ENCODE data around the gene INPP5B.

Gene INPP5B

DNA sequence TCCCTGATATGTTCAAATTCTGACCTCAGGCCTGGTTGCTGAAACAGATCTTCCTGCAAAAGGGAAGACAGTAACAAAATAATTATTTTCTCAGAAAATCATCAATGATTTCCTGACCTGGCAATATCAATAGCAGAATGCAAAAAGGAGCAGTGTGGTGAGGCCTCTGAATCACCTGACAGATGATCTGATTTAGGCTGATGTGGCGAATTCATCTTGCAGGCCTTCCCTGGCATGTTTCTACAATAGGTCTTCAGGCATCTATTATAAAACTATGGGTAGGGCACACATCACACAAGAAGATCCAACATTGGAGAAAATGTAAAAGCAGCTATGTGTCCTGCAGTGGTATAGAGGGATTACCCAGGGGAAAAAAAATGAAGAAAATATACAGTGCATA is 80.4 kb downstream of the INPP5B start:
- no peak for FAIRE-seq
- TF ChIP-seq, protein P1, sequence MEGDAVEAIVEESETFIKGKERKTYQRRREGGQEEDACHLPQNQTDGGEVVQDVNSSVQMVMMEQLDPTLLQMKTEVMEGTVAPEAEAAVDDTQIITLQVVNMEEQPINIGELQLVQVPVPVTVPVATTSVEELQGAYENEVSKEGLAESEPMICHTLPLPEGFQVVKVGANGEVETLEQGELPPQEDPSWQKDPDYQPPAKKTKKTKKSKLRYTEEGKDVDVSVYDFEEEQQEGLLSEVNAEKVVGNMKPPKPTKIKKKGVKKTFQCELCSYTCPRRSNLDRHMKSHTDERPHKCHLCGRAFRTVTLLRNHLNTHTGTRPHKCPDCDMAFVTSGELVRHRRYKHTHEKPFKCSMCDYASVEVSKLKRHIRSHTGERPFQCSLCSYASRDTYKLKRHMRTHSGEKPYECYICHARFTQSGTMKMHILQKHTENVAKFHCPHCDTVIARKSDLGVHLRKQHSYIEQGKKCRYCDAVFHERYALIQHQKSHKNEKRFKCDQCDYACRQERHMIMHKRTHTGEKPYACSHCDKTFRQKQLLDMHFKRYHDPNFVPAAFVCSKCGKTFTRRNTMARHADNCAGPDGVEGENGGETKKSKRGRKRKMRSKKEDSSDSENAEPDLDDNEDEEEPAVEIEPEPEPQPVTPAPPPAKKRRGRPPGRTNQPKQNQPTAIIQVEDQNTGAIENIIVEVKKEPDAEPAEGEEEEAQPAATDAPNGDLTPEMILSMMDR (IDR thresholded peaks at IDR 0.05; ENCODE audit: insufficient read depth, missing control alignments), result no peak
- DNase-seq (ENCODE audit: insufficient read length, low spot score), result no peak

DNA sequence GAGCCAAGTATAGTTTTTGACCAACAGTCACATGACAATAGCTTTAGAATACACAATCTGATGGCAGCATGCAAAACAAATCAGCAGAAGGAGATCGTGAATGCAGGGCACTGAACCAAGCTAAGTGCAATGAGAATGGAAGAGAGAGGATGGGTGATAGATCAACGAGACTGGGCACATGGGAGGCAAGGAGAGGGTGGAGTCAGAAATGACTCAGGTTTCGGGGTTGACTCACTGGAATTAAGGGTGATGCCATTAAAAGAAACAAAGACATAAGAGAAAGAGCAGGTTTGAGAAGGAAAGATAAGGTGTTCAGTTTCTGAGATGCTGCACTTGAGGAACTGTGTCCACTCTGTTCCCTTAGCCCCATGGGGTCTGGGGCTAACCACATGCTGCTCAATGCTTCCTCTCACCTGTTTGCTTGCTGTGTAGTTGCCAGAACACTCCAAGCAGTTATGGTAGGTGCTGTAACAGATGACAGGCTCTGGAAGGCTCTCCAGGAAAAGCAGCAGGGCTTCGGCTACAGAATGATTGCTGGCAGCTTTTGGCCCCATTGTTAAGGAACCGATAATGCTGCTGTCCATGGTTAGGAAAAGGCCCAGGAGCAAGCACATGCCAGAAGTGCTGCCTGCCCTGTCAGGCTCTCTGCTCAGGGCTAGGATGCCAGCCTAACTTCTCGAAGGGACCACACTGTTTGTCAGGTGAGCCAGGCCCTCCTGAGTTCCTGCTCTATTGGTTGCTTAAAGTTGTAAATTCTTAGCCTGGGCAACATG is 81.3 kb downstream of the INPP5B start:
- TF ChIP-seq, protein P1 (IDR thresholded peaks at IDR 0.05; ENCODE audit: insufficient read depth, missing control alignments), result no peak
- FAIRE-seq (no peak), DNase-seq (ENCODE audit: insufficient read length, low spot score) (no peak)

DNA sequence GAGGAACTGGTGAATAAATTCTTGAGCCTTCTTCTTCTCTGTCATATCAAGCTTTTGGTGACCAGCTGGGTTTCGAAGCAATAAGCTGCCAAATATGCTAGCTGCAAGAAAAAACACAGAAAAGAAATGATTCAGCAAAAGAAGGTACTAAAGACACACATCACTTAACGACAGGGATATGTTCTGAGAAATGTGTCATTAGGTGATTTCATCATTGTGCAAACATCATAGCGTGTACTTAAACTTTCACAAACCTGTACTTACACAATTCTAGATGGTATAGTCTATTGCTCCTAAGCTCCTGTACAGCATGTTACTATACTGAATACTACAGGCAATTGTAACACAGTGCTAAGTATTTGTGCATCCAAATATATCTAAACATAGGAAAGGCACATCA is 84.5 kb downstream of the INPP5B start:
- TF ChIP-seq, protein P1 (IDR thresholded peaks at IDR 0.05; ENCODE audit: insufficient read depth, missing control alignments), result no peak
- no peak for FAIRE-seq

DNA sequence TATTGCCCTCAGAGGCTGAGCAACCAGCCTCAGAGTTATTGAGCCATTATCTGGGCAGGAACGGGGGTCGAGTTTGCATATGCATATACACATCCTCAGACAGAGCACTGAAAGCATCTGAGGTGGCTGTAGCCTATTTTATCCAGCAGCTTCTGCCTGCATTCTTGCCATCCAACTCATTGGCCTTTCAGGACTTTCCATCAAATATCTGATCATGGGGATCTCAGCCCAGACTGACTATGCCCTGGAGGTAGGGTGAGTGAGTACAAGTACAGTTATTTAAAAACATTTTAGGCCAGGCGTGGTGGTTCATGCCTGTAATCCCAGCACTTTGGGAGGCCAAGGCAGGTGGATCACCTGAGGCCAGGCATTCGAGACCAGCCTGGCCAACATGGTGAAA is 85.7 kb downstream of the INPP5B start:
- FAIRE-seq, result no peak
- no peak for DNase-seq (ENCODE audit: insufficient read length, low spot score)
- TF ChIP-seq, protein P1 (IDR thresholded peaks at IDR 0.05; ENCODE audit: insufficient read depth, missing control alignments), result no peak

More for the DNA sequence above, 84.5 kb downstream of the INPP5B start:
- no peak for DNase-seq (ENCODE audit: insufficient read length, low spot score)

DNA sequence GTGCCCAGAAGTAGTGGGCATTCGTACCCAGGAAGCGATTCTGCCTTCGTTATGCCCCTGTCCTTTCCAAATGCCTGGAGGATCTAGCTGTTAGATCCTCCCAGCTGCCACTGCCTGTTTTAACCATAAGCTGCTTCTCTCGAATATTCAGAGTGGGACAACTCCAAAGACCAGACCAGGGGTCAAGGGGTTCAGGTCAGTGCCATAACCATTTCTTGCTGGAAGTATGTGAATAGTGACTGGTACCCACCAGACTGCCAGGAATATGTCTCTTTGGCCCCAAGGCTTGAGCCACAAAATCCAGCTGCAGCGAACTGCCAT is 86.5 kb downstream of the INPP5B start:
- no peak for FAIRE-seq
- TF ChIP-seq, protein P1 (IDR thresholded peaks at IDR 0.05; ENCODE audit: insufficient read depth, missing control alignments), result no peak
- no peak for DNase-seq (ENCODE audit: insufficient read length, low spot score)

DNA sequence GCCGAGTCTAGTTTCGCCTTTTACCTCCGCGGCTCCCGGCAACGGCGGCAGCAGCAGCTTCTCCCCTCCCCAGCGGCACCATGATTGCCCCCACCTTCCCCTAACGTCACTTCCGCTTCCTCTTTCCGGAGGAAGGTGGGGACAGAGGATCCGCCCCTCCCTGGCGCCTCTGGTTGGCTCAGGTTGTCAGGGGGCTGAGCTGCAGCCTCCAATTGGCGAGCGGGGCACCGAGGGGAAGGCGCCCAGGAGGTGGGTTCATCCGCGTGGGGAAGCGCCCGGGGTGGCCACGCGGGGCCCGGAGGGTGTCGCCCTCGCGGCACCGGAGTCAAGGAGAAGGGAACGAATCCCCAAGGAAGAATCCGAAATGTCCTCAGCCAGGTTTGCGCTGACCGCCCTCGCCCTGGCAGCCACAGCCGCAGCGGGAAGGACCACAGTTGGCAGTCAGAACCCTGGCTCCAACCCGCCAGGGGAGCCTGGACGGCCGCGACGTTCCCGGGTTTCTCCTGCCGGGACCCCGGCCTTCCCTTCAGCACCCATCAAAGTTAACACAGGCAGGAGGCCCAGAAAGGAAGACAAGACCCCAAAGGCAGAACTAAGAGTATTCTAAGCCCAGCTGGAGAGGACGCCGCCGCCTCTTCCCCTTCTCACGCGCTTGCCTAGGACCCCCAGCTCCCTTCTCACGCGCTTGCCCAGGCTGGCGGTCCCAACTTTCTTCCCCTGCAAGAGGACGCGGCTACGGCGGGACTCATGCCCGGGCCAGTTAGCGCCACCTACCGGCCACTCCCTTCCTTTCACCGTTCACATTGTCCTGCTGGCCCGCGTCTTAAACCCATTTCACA is 87.1 kb downstream of the INPP5B start, which contains the start of gene MTF1:
Gene MTF1, minus strand, starts transcription at position 86 of the 839 bp plus-strand sequence. CDS start 1,934 bp downstream, outside the sequence.
- TF ChIP-seq, protein P1 (IDR thresholded peaks at IDR 0.05; ENCODE audit: insufficient read depth, missing control alignments), result peak; percentile 80
- DNase-seq (ENCODE audit: insufficient read length, low spot score) (peak; percentile 96), FAIRE-seq (no peak)

Measured in D721Med (cell line).